ENCODE data around the gene HDAC9.
"Not testable (repeated sequence)": the region's sequence is repeated elsewhere in the genome, so short reads cannot be mapped to it uniquely, and the experiment has no call there.

HDAC9 gene

GRCh38 chr7:18975689-18976280 lies 480.2 kb downstream of the HDAC9 start:
- DNase-seq: no peak

DNA sequence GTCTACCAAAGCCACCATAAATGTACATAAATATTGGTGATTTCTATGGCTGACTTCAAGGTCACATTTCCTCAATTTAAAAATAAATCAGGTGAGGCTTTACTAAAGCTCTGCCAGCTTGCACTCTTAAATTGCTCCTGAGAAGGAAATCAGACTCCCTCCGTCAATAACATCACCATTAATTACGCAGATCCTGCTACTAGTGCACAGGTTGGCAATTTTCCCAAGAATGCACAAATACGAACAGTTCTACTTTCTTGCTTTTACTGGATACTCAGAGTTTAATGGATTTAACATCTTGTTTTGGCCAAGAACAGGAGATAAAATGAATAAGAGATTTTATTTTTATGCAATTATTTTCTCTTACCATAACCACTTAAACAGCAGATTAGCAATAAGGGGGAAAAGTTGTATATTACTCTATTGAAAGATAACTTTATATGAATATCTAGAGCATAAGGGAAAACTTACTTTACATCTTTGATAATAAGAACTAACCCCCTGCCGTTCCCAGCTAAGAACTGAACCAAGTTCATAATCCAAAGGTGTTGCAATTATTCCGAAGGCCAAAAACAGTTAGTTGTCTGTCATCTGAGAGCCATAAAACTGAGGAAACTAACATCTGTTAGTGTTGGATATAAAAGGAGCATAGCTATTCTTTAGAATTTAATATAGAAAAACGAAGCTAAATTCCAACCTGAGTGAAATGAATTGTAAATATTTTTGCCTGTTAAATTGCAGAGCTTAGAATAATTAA lies 481.3 kb downstream of the HDAC9 start:
- no peak for DNase-seq

GRCh38 chr7:18978108-18978495 lies 482.6 kb downstream of the HDAC9 start:
- peak; percentile 97 for DNase-seq

- not testable (repeated sequence) for DNase-seq
These were observed 495.2 kb downstream of the HDAC9 start for GRCh38 chr7:18990700-18991099.

DNA sequence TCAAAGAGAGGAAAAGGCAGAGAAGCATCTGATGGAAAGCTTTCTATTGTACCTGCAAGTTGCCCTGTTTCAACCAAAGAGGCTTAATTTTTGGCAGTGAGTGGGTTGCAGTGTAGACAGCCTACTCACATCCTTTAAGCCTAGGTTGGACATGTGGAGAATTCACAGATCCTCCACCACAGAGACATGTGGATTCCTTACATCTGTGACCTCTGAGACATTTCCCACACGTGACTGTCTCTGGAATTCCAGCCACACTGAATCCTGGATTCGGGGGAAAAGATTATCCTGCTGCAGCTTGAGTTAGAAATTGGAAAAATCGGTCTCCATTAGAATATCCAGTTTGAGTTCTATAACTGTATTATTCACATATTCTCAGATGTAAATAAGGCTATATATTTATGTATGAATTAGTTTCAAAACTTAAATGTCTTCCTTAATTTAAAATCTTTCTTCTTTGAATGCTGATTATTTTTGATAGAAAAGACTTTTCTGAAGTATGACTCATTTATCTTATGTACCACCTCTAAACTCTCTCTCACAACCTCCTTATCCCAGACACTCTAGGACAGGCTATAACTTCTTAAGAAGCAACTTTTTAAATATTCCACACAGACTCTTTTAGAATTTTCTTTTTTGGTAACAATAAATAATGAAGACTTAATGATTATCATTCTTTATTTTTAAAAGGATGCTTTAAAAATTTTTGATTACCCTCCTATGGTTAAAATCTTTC lies 498.6 kb downstream of the HDAC9 start:
- peak; percentile 88 for DNase-seq

DNA sequence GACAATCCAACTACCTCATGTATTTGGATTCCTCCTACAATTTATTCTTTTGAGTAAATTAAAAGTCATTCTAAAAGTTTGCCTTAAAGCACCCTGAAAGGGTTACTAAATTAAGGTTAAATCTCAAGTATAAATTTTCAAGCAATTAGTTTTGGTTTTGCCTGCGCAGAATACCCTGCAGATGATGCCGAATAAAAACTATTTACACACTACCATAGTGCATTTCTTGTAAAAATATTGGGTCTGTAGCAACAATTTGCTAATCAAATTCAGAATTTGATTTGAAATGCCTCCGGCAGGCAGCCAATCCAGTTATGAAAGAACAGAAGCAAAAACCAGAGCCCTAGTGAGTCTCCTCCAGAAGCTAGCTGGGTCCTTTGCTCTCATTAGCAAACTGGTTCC lies 499.7 kb downstream of the HDAC9 start:
- DNase-seq: peak; percentile 47

GRCh38 chr7:18995811-18996426 lies 500.4 kb downstream of the HDAC9 start:
- DNase-seq: no peak

DNA sequence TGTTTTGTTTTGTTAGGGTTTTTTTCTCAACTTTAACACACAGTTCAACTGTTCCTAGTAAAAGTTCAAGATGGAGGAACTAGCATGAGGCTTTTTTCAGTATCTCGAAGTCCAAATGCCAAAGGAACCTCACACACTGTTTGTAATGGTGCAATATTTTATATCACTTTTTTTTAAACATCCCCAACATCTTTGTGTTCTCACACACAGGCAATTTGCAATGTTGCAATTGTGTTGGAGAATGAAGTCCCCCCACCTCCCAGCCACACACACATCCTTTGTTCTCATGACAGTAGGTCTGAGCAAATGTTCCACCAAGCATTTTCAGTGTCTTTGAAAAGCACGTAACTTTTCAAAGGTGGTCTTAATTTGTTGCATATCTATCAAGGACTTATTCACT lies 501.0 kb downstream of the HDAC9 start:
- DNase-seq: peak; percentile 31

DNA sequence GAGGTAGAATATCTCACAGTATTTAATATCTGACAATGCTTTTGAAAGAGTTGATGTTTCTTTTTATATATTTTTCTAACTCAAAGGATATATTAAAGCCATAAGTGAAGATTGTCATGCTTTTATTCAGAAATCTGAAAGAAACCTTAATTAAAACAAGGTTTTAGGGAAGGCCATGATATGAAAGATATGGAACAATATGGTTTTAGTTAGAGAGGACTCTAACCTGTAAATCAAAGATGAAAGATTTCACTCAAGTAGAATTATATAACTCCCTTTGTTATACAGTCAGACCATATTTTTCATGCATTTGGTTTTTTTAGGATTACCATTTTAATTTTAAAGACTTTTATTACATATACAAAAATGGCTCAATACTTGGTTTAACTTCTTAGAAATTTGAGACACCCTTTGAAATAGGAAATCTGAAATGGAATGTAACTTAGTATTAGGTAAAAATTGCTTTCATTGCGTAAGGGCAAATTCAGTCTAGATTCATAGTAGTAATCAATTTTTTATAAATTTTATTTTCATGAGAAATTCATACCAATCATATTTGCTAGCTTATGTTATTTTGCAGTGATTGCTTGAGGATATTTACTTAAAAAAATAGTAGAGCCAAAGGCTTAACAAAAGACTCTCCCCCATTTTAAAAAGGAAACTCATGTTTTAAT lies 502.1 kb downstream of the HDAC9 start:
- peak; percentile 39 for DNase-seq

- no peak for DNase-seq
These were observed 504.9 kb downstream of the HDAC9 start for GRCh38 chr7:19000410-19000809.

- DNase-seq: no peak
These were observed 506.3 kb downstream of the HDAC9 start for GRCh38 chr7:19001854-19002253.

- peak; percentile 76 for DNase-seq
These were observed 513.8 kb downstream of the HDAC9 start for GRCh38 chr7:19009241-19009935.

DNA sequence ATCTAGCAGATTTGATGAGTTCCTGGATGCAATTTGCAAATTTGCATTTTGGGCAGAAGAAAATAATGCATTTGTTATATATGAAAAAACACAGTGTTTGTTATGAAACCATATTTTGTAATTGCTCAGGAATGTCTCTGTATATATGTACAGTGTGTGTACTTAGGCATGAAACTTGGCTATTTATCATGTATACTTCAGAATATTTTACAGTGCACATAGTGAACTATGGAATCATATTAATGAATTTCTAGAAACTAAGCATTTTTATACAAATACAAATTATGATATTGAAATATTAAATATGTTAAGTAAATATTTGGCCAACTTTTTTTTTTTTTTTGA lies 514.4 kb downstream of the HDAC9 start:
- no peak for DNase-seq

DNA sequence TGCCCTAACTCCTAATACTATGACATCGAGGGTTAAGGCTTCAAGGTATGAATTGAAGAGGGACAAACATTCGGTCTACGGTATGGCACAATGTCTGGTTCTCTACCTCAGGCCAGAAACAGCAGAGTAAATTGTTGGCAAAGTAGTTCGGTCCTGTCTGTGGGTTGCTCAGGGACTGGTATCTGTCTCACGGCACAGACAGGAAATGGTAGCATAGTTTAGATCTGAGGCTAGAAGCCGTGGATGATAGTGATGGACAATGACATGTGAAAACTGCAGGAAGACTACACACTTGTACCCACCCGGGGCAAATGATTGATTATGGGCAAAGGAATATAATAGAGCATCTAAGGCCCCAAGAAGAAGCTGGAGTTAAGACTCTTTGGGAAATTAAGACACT lies 515.7 kb downstream of the HDAC9 start:
- peak; percentile 18 for DNase-seq

GRCh38 chr7:19015098-19015497 lies 519.5 kb downstream of the HDAC9 start:
- DNase-seq: no peak

GRCh38 chr7:19016140-19016539 lies 520.6 kb downstream of the HDAC9 start:
- peak; percentile 42 for DNase-seq

DNA sequence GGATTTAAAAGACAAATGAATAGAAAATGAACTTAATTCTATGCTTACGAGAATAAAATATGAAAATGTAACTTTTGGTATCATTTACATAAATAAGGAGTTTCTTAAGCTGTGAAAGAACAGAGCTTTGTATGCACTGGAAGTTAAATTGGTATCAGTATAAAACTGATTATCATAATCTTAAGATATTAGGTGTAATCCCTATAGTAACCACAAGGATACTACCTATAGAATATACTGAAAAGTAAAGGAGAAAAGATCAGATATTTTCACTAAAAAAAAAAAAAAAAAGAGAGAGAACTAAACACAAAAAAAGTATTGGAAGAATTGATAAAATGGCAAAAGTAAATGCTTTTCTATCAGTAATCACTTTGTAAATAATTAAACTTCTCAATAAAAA lies 521.8 kb downstream of the HDAC9 start:
- no peak for DNase-seq

GRCh38 chr7:19020062-19020461 lies 524.5 kb downstream of the HDAC9 start:
- peak; percentile 17 for DNase-seq

- peak; percentile 74 for DNase-seq
These were observed 525.2 kb downstream of the HDAC9 start for GRCh38 chr7:19020711-19021110.

DNA sequence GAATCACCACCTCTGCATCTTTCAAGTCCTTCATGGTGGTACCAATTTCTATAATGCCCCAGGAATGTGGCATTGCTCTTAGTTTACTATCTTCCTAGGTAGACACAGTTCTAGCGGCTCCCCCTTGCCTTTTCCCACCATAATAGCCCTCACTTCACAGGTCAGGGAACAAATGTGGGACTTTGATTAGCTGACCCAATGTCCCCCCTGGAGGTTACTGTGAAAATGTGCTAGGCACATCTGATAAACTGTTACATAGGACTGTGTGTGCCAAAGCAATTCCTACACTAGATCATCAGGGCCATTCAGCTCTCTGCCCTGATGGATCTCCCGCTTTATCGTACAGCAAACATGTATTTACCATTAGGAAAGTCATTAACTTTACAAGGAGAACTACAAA lies 527.9 kb downstream of the HDAC9 start:
- DNase-seq: no peak

GRCh38 chr7:19024261-19024660 lies 528.7 kb downstream of the HDAC9 start:
- DNase-seq: peak; percentile 89

- DNase-seq: peak; percentile 35
These were observed 531.3 kb downstream of the HDAC9 start for GRCh38 chr7:19026888-19027287.

Measured in fibroblast of skin of abdomen (primary cell).